Testis (tissue), 2 donors: Measurements from ENCODE around the gene SMG9.

ENCODE experiments used
- POLR2A ChIP-seq: fragments of 450-650 bp; IDR thresholded peaks from one replicate; pipeline ENCODE4 v1.6.1; 2017; ENCODE audit warnings: antibody characterized with exemption, mild to moderate bottlenecking, moderate library complexity
- TF ChIP-seq, protein P1 (sequence below), 3 experiments: fragments of 450-650 bp in 2 of 3; fragments of 200-600 bp in 1 of 3; sonication (generic) in 1 of 3; IDR thresholded peaks; one replicate each; pipeline ENCODE4 v1.5.1; 2016 to 2019; ENCODE audit warnings: antibody characterized with exemption in 3 of 3, mild to moderate bottlenecking in 2 of 3, moderate library complexity in 1 of 3

DNA sequence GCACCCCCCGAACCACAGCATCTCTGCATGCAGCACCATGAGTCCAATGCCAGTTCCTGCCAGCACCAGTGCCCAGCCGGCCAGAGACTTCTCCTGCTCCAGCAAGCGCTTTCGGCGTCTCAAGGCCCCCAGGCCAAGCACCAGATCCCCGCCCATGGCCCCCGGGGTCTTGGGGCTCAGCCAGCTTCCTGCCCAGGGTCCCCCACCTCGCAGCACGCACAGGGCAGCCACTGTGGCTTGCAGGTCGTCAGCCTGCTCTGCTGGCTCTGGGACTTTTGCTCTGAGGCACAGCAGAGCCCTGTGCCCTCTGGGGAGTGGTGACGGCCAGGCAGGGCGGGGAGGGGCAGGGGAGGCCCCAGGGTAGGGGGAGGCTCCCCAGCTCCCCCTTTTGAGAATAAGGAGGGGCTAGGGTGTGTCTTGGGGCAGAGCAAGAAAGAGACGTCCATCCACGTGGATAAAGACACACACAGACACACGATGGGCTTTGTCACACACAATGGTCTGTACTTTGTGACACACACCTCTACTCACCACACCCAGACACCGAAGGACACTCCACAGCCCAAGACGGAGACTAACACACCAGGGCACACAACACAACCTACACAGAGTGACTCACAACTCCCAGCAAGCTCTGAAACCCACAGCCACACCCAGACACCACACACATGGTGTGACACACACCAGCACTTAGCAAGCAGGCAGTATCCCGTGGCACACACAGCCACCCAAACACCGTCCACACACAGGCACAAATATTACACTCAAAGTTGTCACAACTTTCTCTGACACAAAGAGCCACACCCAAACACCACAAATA lies 26.2 kb upstream of the SMG9 start, which contains the start of gene KCNN4:
- TF ChIP-seq, protein P1, sequence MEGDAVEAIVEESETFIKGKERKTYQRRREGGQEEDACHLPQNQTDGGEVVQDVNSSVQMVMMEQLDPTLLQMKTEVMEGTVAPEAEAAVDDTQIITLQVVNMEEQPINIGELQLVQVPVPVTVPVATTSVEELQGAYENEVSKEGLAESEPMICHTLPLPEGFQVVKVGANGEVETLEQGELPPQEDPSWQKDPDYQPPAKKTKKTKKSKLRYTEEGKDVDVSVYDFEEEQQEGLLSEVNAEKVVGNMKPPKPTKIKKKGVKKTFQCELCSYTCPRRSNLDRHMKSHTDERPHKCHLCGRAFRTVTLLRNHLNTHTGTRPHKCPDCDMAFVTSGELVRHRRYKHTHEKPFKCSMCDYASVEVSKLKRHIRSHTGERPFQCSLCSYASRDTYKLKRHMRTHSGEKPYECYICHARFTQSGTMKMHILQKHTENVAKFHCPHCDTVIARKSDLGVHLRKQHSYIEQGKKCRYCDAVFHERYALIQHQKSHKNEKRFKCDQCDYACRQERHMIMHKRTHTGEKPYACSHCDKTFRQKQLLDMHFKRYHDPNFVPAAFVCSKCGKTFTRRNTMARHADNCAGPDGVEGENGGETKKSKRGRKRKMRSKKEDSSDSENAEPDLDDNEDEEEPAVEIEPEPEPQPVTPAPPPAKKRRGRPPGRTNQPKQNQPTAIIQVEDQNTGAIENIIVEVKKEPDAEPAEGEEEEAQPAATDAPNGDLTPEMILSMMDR (IDR thresholded peaks at IDR 0.05), result no peak
- TF ChIP-seq POLR2A, result no peak
